ENCODE data around the gene RAB20. TPM values are rescaled to one million over a fixed set of nuclear protein-coding genes. Genes with fewer than 3 reads are reported as not detected.

RAB20 gene
- total and polyA plus RNA-seq, 2 of the 8 experiments (the other 6 are each of a cell fraction or from before 2014, with no cell fraction given), result 14.8 to 27.9 TPM

DNA sequence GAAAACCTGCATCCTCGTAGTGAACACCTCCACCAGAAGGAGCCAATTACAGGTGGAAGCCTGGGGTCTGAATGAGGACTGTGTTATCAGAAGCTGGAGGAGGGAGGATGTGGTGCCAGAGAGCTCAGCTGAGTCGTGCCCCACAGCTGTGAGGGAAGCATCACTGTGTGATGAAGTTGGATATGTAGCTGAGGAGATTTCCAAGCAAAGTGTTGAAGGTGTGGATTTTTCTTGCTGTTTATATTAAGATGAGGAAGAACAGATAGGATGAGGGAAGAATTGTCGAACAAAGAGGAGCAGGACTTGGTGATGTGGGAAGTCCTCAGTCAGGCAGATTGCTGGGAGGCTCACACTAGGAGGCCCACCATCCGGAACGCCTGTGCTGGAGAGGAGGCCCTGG, 4.4 kb downstream of the RAB20 start:
- H2BK12ac ChIP-seq (ENCODE audit: low read depth, low read length), result no peak overlapping the region
- no peak overlapping the region for H3K27ac ChIP-seq (ENCODE audit: low read depth, low read length)
- no peaks in the 10 kb centered on the region for H3K9me3 ChIP-seq (ENCODE audit: insufficient read depth in 2 of 2, low read depth in 1 of 2, low read length in 1 of 2)
- no peak overlapping the region for H2BK15ac ChIP-seq (ENCODE audit: low read length)
- H3K23ac ChIP-seq (ENCODE audit: insufficient read length), result no peak overlapping the region
- H3K23me2 ChIP-seq (ENCODE audit: low read depth, low read length), result peaks cover 15% of the 10 kb centered on the region
- H2AK5ac ChIP-seq (ENCODE audit: low read depth, low read length), result no peak overlapping the region
- DNase-seq (ENCODE audit: low read depth in 1 of 2, low spot score in 2 of 2), result no peak
- POLR2A ChIA-PET (ENCODE audit: partially characterized antibody), result interaction anchor here (0.8 to 1.4 kb wide), 2 partner anchors 16 to 74 kb away, joined by 3 read pairs; no protein-coding TSS in a partner anchor
- no peak overlapping the region for H3K14ac ChIP-seq (ENCODE audit: insufficient read length)
- H3K79me1 ChIP-seq (ENCODE audit: low read depth, low read length), result peaks cover 34% of the 10 kb centered on the region
- no peaks in the 10 kb centered on the region for H3K27me3 ChIP-seq (replicated peaks in 1 of 4; ENCODE audit: control insufficient read depth in 3 of 4, extremely low read depth in 1 of 4, insufficient read depth in 3 of 4, low read length in 3 of 4)
- no peak overlapping the region for H3K18ac ChIP-seq (ENCODE audit: extremely low read depth, low read length)
- peaks cover 0 to 7% of the 10 kb centered on the region in 2 experiments for H4K20me1 ChIP-seq (replicated peaks in 1 of 2; ENCODE audit: control insufficient read depth in 1 of 2, insufficient read depth in 2 of 2, low read length in 2 of 2)
- TF ChIP-seq HDAC6 (IDR thresholded peaks at IDR 0.05; ENCODE audit: low read depth, low read length) (no peak), TEAD4 (IDR thresholded peaks at IDR 0.05; ENCODE audit: low read depth, low read length) (no peak), RFX5 (IDR thresholded peaks at IDR 0.05; ENCODE audit: borderline replicate concordance, low read depth, low read length) (no peak), YY1 (IDR thresholded peaks at IDR 0.05; ENCODE audit: low read depth, low read length) (no peak), RXRA (IDR thresholded peaks at IDR 0.05; ENCODE audit: insufficient read depth, low read depth, low read length) (no peak), KDM4A (IDR thresholded peaks at IDR 0.05; ENCODE audit: low read depth, low read length, severe bottlenecking) (no peak), FOSL1 (IDR thresholded peaks at IDR 0.05; ENCODE audit: insufficient read depth, low read depth, low read length) (no peak), SIRT6 (IDR thresholded peaks at IDR 0.05; ENCODE audit: low read length) (no peak), SIX5 (IDR thresholded peaks at IDR 0.05; ENCODE audit: low read depth, low read length) (no peak)
- CTCF ChIA-PET (ENCODE audit: partially characterized antibody), result interaction anchor here (1.4 to 1.6 kb wide), 2 partner anchors 10 to 29 kb away, joined by 3 read pairs; no protein-coding TSS in a partner anchor
- peaks cover 0 to 8% (median 6%) of the 10 kb centered on the region in 4 experiments; a peak in 5 of 7 replicates for H3K4me1 ChIP-seq (replicated peaks in 1 of 4; ENCODE audit: control insufficient read depth in 3 of 4, insufficient read depth in 4 of 4, low read length in 3 of 4)
- H3K56ac ChIP-seq (replicated peaks; ENCODE audit: insufficient read length, low read depth, low read length), result no peak overlapping the region
- H3K9ac ChIP-seq (replicated peaks in 1 of 4; ENCODE audit: extremely low read depth in 1 of 4, low read depth in 3 of 4, low read length in 3 of 4), result no peak overlapping the region
- H4K5ac ChIP-seq (ENCODE audit: insufficient read length, low read depth, low read length), result no peak overlapping the region
- peak overlapping the region; percentile 35; the same call in 1 of the 2 replicates for H2BK5ac ChIP-seq (ENCODE audit: low read depth, low read length)
- no peak overlapping the region for H2AFZ ChIP-seq (ENCODE audit: low read length)
- no peaks in the 10 kb centered on the region; a peak in 3 of 8 replicates for H3K36me3 ChIP-seq (ENCODE audit: control insufficient read depth in 2 of 4, insufficient read depth in 4 of 4, low read length in 3 of 4)
- H3K4ac ChIP-seq (replicated peaks; ENCODE audit: insufficient read length, low read depth, low read length), result no peak overlapping the region
- no peak overlapping the region for H3K4me3 ChIP-seq (ENCODE audit: extremely low read depth in 1 of 4, insufficient read depth in 2 of 4, low read depth in 3 of 4, low read length in 4 of 4)
- H3K4me2 ChIP-seq (ENCODE audit: insufficient read depth in 1 of 2, low read depth in 2 of 2, low read length in 2 of 2), result no peak overlapping the region
- no peak overlapping the region for H4K91ac ChIP-seq (replicated peaks; ENCODE audit: insufficient read length, low read length)
- no peak overlapping the region for H4K8ac ChIP-seq (ENCODE audit: extremely low read depth, insufficient read depth, low read length)
- 82% methylated on average over 5 of the region's 5 CpGs; no CpG with 5 or more reads in 1 of the 2 experiments for WGBS, 2 experiments (ENCODE audit: extremely low coverage in 1 of 2, insufficient coverage in 1 of 2, insufficient read length in 1 of 2, insufficient replicate concordance in 2 of 2, low coverage in 1 of 2, low lambda C conversion rate in 2 of 2, missing lambda C conversion rate in 1 of 2)
- no peak overlapping the region for H2BK20ac ChIP-seq (ENCODE audit: low read length)
- H3K79me2 ChIP-seq (ENCODE audit: control insufficient read depth in 1 of 2, insufficient read depth in 2 of 2, low read length in 2 of 2), result peaks cover 7 to 64% of the 10 kb centered on the region in 2 experiments
- FAIRE-seq, result no peak
- no peak overlapping the region for H2BK120ac ChIP-seq (replicated peaks; ENCODE audit: low read depth, low read length)
